Measurements from ENCODE around the gene IDH3A. TPM values are rescaled to one million over a fixed set of nuclear protein-coding genes. Genes with fewer than 3 reads are reported as not detected.

IDH3A gene
- total RNA-seq, 1 donor from 2014 or later: 33.9 TPM

DNA sequence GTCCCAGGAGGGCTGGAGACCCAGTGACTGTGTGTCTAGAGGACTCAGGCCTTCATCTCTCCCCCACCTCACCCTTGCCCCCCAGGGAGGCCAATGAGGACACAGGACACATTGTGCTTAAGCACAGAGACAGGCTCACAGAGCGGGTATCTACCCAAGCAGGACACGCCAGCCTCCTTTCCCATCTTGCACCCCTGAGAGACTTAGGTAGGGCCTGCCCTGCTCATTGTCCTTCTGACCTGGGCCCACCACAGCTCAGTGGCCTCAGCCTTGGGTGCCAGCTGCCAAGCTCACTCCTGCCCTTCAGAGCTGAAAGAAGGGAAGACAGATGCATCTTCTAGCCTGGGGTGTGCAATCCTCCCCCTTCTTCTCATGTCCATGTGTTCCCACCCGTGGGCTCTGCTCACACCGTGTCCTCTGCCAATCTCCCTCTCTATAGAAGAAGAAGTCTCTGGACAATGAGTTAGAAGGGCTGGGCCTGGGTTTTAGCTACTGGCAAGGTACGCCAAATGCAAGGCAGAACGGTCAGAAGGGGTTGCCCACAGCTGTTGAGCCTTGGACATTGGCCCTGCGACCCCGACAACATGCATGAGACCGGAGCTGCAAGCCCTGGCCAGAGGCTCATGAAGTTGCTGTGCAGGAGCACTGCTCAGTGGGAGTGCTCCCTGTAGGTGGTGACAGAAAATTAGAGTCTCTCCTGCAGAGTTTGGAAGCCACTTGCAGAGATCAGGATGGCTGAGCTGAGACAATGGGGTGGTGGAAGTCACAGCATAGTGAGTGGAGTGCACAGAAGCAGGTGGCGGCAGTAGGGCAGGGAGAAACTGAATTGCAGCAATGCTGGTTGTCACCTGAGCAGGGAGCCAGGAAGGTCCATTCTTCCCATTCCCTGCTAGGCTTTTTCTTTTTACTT, 52.4 kb downstream of the IDH3A start:
- DNase-seq (ENCODE audit: low read depth, low spot score): no peak

DNA sequence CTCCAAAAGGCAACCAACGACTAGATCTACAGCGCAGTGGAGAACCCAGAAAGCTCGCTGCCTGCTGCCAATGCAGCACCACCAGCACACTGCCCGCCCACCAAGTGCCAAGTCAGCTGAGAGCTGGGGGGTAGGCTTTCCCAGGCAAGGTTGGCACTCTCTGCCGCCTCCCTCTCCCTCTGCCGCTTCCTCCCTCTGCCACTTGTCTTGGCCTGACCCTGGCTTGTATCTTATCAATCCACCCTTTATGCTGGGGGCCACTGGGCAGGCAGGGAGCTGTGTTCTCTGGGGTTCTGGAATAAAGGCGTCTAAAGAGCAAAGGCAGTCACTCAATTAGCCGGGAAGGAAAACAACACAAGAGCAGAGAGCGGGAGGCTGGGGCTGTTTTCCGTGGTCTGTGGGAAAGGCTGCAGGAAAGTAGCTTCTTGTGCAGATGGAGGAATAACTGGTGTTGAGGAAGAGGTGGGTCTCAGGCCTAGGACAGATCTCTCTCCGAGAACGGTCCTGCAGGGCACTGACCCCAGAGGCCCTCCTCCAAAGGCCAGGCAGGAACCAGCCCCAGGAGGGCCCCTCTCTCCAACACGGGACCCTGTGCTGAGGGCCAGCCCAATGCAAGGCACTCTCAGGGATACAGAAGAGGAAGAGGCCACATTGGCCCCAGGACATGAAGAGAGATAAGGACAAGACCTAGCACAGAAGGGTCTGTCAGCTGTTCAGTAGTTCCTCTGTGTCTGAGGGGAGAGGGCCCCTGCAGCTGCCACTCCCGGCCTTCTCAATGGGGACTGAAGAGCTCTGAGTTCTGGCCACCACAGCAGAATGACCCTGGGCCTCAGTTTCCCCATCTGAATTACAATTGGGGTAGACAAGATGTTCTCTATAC, 54.4 kb downstream of the IDH3A start:
- no peak for DNase-seq (ENCODE audit: low read depth, low spot score)

- DNase-seq (ENCODE audit: low read depth, low spot score): no peak
These were observed 55.5 kb downstream of the IDH3A start for GRCh38 chr15:78204351-78205309.

- no peak for DNase-seq (ENCODE audit: low read depth, low spot score)
These were observed 56.2 kb downstream of the IDH3A start for GRCh38 chr15:78205337-78205736.

DNA sequence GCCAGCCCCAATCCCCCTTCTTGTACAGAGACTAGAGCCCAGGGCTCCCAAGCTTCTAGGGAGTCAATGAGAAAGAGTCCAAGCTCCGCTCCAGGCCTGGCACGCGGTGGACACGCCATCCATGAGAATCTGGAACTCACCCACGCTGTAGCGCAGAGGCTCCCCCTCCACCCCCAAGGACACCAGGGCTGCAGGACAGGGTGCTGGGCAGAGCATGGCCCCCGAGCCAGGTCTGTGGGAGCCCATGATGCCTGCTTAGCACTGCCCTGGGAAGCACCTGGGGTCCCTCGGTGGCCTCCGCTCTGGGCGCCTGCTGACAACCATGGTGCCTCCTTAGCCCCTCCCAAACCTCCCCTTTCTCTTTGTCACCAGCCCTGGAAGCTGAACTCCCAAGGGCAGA, 56.7 kb downstream of the IDH3A start:
- DNase-seq (ENCODE audit: low read depth, low spot score): no peak

- DNase-seq (ENCODE audit: low read depth, low spot score): no peak
These were observed 57.4 kb downstream of the IDH3A start for GRCh38 chr15:78206326-78207109.

GRCh38 chr15:78207110-78207458, 57.9 kb downstream of the IDH3A start:
- DNase-seq (ENCODE audit: low read depth, low spot score): no peak

DNA sequence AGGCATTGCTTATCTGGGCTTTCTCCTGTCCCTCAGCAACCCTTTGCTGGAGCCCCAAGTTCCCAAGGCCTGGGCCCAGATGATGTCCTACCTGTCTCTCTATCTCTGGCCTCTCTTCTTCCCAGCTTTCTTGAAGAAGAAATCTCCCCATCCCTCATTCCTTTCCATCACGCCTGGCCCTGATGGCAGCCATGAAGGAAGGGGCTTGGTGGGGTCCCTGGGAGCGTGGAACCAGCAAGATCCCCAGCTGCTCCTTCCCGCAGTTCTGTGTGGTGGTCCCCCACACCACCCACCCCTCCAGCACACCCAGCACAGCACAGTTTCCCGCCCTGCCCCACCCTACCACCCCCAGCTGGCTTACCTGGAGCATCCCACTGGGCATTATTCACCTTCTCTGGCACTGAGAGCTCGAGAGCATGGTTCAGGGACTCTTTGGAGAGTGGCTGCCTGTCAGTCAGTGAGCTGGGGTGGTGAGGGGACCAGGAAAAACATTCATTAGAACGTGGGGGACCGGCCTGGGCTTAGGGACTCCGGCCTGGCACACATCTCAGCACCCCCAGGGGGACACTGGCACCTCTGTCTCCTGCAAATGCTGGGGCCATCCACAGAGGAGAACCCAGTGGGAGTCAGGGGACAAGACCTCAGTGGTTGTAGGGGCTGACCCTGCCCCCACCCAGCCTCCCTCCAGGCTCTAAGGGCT, 58.6 kb downstream of the IDH3A start:
- DNase-seq (ENCODE audit: low read depth, low spot score): no peak

GRCh38 chr15:78208341-78208844, 59.2 kb downstream of the IDH3A start:
- DNase-seq (ENCODE audit: low read depth, low spot score): no peak

DNA sequence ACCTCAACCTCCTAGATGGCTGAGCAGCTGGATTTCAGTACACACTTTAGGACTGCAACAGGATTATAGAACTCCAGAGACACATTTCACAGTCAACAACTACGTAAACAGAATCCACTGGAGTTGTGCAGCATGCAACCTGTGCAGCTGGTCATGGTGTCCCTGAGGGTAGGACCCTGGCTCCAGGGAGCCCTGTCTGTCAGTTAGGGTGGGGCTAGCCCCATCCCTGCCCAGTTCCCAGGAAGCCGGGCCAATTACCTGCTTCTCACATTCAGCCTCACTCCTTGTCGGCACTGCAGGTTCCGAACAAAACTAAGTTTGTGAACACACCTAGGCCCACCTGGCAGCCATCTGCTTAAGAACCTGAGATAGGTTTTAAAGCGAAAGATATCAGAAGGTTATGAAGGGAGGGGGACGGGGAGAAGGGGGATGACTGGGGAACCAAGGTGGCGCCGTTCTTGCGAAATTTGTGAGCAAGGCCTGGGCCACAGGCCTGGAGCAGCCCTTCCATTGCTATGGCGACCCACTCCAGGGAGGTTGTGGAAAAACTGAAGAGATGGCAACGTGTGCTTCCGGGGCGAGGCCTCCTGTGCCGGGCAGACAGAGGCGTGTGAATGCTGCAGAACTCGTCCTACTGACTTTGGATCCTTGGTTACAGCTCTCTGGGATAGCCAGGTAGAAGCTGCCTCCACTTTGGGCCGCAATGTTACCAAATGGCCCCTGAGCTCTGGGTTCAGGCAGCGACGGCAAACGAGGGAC, 59.9 kb downstream of the IDH3A start:
- DNase-seq (ENCODE audit: low read depth, low spot score): no peak

DNA sequence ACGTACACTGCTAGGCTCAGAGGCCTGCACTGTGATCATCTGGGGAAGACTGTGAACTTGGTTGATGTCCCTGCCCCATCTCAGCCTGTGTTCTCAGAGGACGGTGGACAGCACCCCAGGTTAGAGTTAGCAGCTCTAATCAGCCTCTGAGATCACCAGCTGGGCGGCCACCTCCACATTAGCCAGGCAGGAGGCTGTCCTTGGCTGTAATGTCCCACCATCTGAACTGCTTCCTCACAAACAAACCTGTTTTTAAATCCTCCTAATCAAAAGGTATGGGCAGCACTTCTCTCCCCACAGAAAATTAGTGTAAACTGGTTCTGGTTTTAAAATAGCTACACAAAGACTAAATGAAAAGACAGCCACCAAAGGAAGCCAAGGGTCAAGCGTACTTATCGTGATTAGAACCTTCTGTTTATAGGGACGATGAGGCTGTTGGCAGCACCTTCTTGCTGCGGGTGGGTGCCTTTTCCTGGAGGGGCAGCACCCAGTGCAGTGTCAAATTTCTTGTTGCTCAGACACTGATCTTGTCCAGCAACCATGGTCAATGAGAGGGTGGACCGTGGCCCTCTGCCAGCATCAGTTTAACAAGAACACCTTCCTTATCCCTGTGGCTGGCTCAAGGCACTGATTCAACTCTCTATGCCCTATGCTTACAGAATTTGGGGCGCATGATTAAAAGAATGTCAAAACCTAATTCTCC, 60.6 kb downstream of the IDH3A start:
- DNase-seq (ENCODE audit: low read depth, low spot score): no peak

GRCh38 chr15:78210349-78210717, 61.2 kb downstream of the IDH3A start:
- DNase-seq (ENCODE audit: low read depth, low spot score): no peak

GRCh38 chr15:78211189-78211921, 62.2 kb downstream of the IDH3A start:
- no peak for DNase-seq (ENCODE audit: low read depth, low spot score)

- DNase-seq (ENCODE audit: low read depth, low spot score): no peak
These were observed 62.8 kb downstream of the IDH3A start for GRCh38 chr15:78212008-78212407.

- no peak for DNase-seq (ENCODE audit: low read depth, low spot score)
These were observed 63.6 kb downstream of the IDH3A start for GRCh38 chr15:78212546-78213424.

- no peak for DNase-seq (ENCODE audit: low read depth, low spot score)
These were observed 64.2 kb downstream of the IDH3A start for GRCh38 chr15:78213425-78213750.

GRCh38 chr15:78213956-78214355, 64.8 kb downstream of the IDH3A start:
- no peak for DNase-seq (ENCODE audit: low read depth, low spot score)
